HCT116 (cell line): Measurements from ENCODE around the gene ATP2B1. TPM values are rescaled to one million over a fixed set of nuclear protein-coding genes. Genes with fewer than 3 reads are reported as not detected.

Source experiments
- ATAC-seq: fragments of 200-7000 bp; cut with Tn5 transposase; 2 replicates; pipeline ENCODE4 v1.9.1; 2020; ENCODE audit warnings: mild to moderate bottlenecking, moderate library complexity
- BruUV-seq: library from RNA; stranded (reverse); fragments of 400-500 nt; replicated peaks from 2 replicates; lab custom pipeline; 2021; lab: Mats Ljungman, UMichigan
- CTCF ChIA-PET: fragments of 300-600 bp; sonication (Branson Sonifier 250); formaldehyde crosslinking; loops from one replicate; lab custom pipeline; 2021; ENCODE audit warnings: antibody characterized with exemption; lab: Charles Lee
- POLR2A ChIA-PET: fragments of 300-600, 350-600 bp; sonication (Branson Sonifier 250); formaldehyde crosslinking; loops from one replicate; lab custom pipeline; 2021; ENCODE audit warnings: antibody characterized with exemption; lab: Charles Lee
- RAD21 ChIA-PET, 2 experiments: fragments of 300-600 bp; sonication (Branson Sonifier 250); formaldehyde crosslinking; loops; one replicate each; lab custom pipeline; 2023; ENCODE audit warnings: low total read pairs in 2 of 2; ENCODE audit not compliant: uncharacterized antibody in 2 of 2, unreplicated experiment in 2 of 2, low non-redundant PET in 1 of 2; lab: Charles Lee
- DNase-seq: peaks from one replicate; pipeline ENCODE4 v3.0.0-alpha.2; 2010; ENCODE audit warnings: low read depth, low spot score
- H2AFZ ChIP-seq: fragments of 200-600 bp; shearing (Covaris generic), sonication (generic); 2 replicates; pipeline ENCODE4 v1.6.1; 2017; ENCODE audit warnings: low read depth, mixed run types, mixed read lengths, antibody characterized with exemption, low read length; ENCODE audit not compliant: poor library complexity, severe bottlenecking
- H3K27ac ChIP-seq: 2 replicates; pipeline ENCODE4 v1.5.1; 2012; ENCODE audit warnings: low read depth, low read length
- H3K27me3 ChIP-seq: fragments of 200-600 bp; sonication (generic); 2 replicates; pipeline ENCODE4 v1.6.1; 2016; ENCODE audit warnings: mixed run types, low read length, mixed read lengths; ENCODE audit not compliant: insufficient read depth
- H3K36me3 ChIP-seq, 2 experiments: fragments of 200-500 bp in 1 of 2; fragments of 200-600 bp in 1 of 2; sonication (Bioruptor generic) in 1 of 2; sonication (generic) in 1 of 2; 2 replicates each; pipeline versions ENCODE4 v1.5.1 to v1.6.1; 2014 to 2016; ENCODE audit warnings: low read length in 2 of 2, inconsistent platforms in 1 of 2, mixed read lengths in 1 of 2, mixed run types in 1 of 2; ENCODE audit not compliant: insufficient read depth in 2 of 2, control insufficient read depth in 1 of 2
- H3K4me1 ChIP-seq, 2 experiments: fragments of 200-600 bp in 1 of 2; sonication (generic) in 1 of 2; 2 replicates each; pipeline versions ENCODE4 v1.5.1 to v1.6.1; 2012 to 2017; ENCODE audit warnings: low read length in 2 of 2, inconsistent platforms in 1 of 2, mild to moderate bottlenecking in 1 of 2, mixed read lengths in 1 of 2, mixed run types in 1 of 2, moderate library complexity in 1 of 2; ENCODE audit not compliant: insufficient read depth in 2 of 2, control insufficient read depth in 1 of 2
- H3K4me2 ChIP-seq: fragments of 200-600 bp; sonication (generic); 2 replicates; pipeline ENCODE4 v1.6.1; 2017; ENCODE audit warnings: mixed run types, low read length, mixed read lengths
- H3K4me3 ChIP-seq, 2 experiments: fragments of 200-600 bp in 1 of 2; sonication (generic) in 1 of 2; replicated peaks in 1 of 2; 2 replicates each; pipeline ENCODE4 v1.5.1; 2011 to 2016; ENCODE audit warnings: low read length in 2 of 2, control low read depth in 1 of 2, low read depth in 1 of 2, mild to moderate bottlenecking in 1 of 2, mixed read lengths in 1 of 2, mixed run types in 1 of 2
- H3K79me2 ChIP-seq: fragments of 200-600 bp; sonication (generic); 2 replicates; pipeline ENCODE4 v1.6.1; 2017; ENCODE audit warnings: mild to moderate bottlenecking, mixed run types, low read length, moderate library complexity, mixed read lengths; ENCODE audit not compliant: insufficient read depth
- H3K9ac ChIP-seq: fragments of 200-600 bp; sonication (generic); 2 replicates; pipeline ENCODE4 v1.6.1; 2016; ENCODE audit warnings: low read length, mixed read lengths
- H3K9me2 ChIP-seq: fragments of 200-600 bp; sonication (generic), shearing (Covaris generic); 2 replicates; pipeline ENCODE4 v1.6.1; 2017; ENCODE audit warnings: mixed run types, mild to moderate bottlenecking, moderate library complexity; ENCODE audit not compliant: insufficient read depth
- H3K9me3 ChIP-seq, 2 experiments: fragments of 200-500 bp in 1 of 2; fragments of 200-600 bp in 1 of 2; sonication (Bioruptor generic) in 1 of 2; sonication (generic) in 1 of 2; 2 replicates each; pipeline ENCODE4 v1.6.1; 2014 to 2017; ENCODE audit warnings: low read length in 2 of 2, mixed read lengths in 2 of 2, inconsistent platforms in 1 of 2, low read depth in 1 of 2, mild to moderate bottlenecking in 1 of 2, mixed run types in 1 of 2, moderate library complexity in 1 of 2; ENCODE audit not compliant: control insufficient read depth in 1 of 2, insufficient read depth in 1 of 2
- H4K20me1 ChIP-seq: fragments of 200-600 bp; sonication (generic), shearing (Covaris generic); 2 replicates; pipeline ENCODE4 v1.6.1; 2017; ENCODE audit warnings: mixed run types, mild to moderate bottlenecking, moderate library complexity; ENCODE audit not compliant: insufficient read depth
- CBX3 ChIP-seq: IDR thresholded peaks from 2 replicates; pipeline ENCODE4 v1.6.1; 2012; ENCODE audit warnings: low read depth
- EGR1 ChIP-seq: IDR thresholded peaks from 2 replicates; pipeline ENCODE4 v1.6.1; 2012; ENCODE audit warnings: low read depth
- ELF1 ChIP-seq: IDR thresholded peaks from 2 replicates; pipeline ENCODE4 v1.6.1; 2012; ENCODE audit warnings: low read depth, borderline replicate concordance
- EZH2phosphoT487 ChIP-seq: fragments of 200-600 bp; IDR thresholded peaks from 2 replicates; pipeline ENCODE4 v1.6.1; 2018; ENCODE audit warnings: antibody characterized with exemption, borderline replicate concordance
- FOSL1 ChIP-seq: IDR thresholded peaks from 2 replicates; pipeline ENCODE4 v1.6.1; 2012; ENCODE audit warnings: low read depth
- POLR2A ChIP-seq: IDR thresholded peaks from 2 replicates; pipeline ENCODE4 v1.7.0; 2011; ENCODE audit warnings: borderline replicate concordance; ENCODE audit not compliant: insufficient read depth, insufficient read length; ENCODE audit errors: extremely low read depth
- POLR2AphosphoS5 ChIP-seq: IDR thresholded peaks from 2 replicates; pipeline ENCODE4 v1.6.1; 2011; ENCODE audit warnings: mild to moderate bottlenecking, low read depth, low read length, moderate library complexity
- RAD21 ChIP-seq: IDR thresholded peaks from 2 replicates; pipeline ENCODE4 v1.6.1; 2012; ENCODE audit warnings: low read depth, mild to moderate bottlenecking
- SIN3A ChIP-seq: IDR thresholded peaks from 2 replicates; pipeline ENCODE4 v1.6.1; 2012; ENCODE audit warnings: low read depth
- YY1 ChIP-seq: IDR thresholded peaks from 2 replicates; pipeline ENCODE4 v1.6.1; 2011; ENCODE audit warnings: low read length, low read depth, moderate library complexity, mild to moderate bottlenecking; ENCODE audit not compliant: insufficient replicate concordance; ENCODE audit errors: extremely low read depth
- ZFX ChIP-seq: fragments of 450-650 bp; IDR thresholded peaks from 2 replicates; pipeline ENCODE4 v1.6.1; 2017
- ZNF274 ChIP-seq: fragments of 200-500 bp; sonication (Bioruptor generic); IDR thresholded peaks from 2 replicates; pipeline ENCODE4 v1.6.1; 2014; ENCODE audit warnings: mild to moderate bottlenecking, low read depth, low read length, inconsistent platforms
- intact Hi-C: fragments of 100-400 bp; cut with micrococcal nuclease; formaldehyde crosslinking; loops from 2 replicates; pipeline ENCODE4 v1.10.0; 2022
- total RNA-seq: library from RNA; stranded (reverse); gene quantifications from one replicate; pipeline ENCODE4 v1.2.1, GENCODE V29; 2021; ENCODE audit not compliant: unreplicated experiment
- TF ChIP-seq, protein P1 (sequence below): IDR thresholded peaks from 2 replicates; pipeline ENCODE4 v1.6.1; 2012
- TF ChIP-seq, protein P2 (sequence below): IDR thresholded peaks from 2 replicates; pipeline ENCODE4 v1.6.1; 2012; ENCODE audit warnings: low read depth
- TF ChIP-seq, protein P3 (sequence below): IDR thresholded peaks from 2 replicates; pipeline ENCODE4 v1.6.1; 2012
- TF ChIP-seq, protein P4 (sequence below): IDR thresholded peaks from 2 replicates; pipeline ENCODE4 v1.6.1; 2011; ENCODE audit warnings: mild to moderate bottlenecking, low read length, moderate library complexity; ENCODE audit not compliant: insufficient replicate concordance; ENCODE audit errors: extremely low read depth

ATP2B1 gene
- total RNA-seq, 1 experiment from 2014 or later, result 62.4 TPM

DNA sequence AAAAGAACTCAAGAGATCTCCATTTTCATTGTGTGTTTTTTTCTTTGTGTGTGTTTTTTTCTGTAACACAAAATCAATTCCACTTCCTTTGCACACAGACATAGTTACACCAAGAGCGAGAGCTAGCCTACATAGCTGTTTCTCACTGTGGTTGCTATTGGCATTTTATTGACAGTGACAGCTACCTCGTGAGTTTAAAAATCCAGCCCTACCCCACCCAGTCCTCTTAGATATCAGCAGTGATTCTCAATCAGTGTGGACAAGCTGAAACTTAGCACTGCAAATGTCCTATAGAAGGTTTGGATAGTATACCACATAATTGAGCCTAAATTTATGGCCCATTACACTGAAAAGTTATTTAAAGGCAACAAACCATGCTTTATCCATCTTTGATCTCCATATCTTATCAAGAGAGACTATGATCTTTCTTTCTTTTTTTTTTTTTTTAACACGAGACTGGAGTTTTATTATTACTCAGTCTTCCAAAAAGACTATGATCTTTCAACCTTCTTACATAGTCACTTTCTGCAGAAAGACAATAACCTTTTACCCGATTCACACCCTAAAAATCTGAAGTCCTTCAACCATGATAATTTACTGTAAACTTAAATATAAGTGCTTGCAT lies 46.8 kb downstream of the ATP2B1 start:
- TF ChIP-seq FOSL1, result no peak
- TF ChIP-seq POLR2AphosphoS5, result no peak
- TF ChIP-seq SIN3A, result no peak
- TF ChIP-seq, protein P1, sequence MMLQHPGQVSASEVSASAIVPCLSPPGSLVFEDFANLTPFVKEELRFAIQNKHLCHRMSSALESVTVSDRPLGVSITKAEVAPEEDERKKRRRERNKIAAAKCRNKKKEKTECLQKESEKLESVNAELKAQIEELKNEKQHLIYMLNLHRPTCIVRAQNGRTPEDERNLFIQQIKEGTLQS, result no peak
- no peak for TF ChIP-seq EZH2phosphoT487
- no peak for TF ChIP-seq ZNF274
- no peak for TF ChIP-seq EGR1
- no peak for TF ChIP-seq POLR2A
- TF ChIP-seq, protein P2, sequence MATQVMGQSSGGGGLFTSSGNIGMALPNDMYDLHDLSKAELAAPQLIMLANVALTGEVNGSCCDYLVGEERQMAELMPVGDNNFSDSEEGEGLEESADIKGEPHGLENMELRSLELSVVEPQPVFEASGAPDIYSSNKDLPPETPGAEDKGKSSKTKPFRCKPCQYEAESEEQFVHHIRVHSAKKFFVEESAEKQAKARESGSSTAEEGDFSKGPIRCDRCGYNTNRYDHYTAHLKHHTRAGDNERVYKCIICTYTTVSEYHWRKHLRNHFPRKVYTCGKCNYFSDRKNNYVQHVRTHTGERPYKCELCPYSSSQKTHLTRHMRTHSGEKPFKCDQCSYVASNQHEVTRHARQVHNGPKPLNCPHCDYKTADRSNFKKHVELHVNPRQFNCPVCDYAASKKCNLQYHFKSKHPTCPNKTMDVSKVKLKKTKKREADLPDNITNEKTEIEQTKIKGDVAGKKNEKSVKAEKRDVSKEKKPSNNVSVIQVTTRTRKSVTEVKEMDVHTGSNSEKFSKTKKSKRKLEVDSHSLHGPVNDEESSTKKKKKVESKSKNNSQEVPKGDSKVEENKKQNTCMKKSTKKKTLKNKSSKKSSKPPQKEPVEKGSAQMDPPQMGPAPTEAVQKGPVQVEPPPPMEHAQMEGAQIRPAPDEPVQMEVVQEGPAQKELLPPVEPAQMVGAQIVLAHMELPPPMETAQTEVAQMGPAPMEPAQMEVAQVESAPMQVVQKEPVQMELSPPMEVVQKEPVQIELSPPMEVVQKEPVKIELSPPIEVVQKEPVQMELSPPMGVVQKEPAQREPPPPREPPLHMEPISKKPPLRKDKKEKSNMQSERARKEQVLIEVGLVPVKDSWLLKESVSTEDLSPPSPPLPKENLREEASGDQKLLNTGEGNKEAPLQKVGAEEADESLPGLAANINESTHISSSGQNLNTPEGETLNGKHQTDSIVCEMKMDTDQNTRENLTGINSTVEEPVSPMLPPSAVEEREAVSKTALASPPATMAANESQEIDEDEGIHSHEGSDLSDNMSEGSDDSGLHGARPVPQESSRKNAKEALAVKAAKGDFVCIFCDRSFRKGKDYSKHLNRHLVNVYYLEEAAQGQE, result no peak
- no peak for TF ChIP-seq ELF1
- no peak for TF ChIP-seq YY1
- TF ChIP-seq RAD21, result no peak
- no peak for TF ChIP-seq CBX3
- TF ChIP-seq, protein P3, sequence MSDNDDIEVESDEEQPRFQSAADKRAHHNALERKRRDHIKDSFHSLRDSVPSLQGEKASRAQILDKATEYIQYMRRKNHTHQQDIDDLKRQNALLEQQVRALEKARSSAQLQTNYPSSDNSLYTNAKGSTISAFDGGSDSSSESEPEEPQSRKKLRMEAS, result no peak
- TF ChIP-seq, protein P4, sequence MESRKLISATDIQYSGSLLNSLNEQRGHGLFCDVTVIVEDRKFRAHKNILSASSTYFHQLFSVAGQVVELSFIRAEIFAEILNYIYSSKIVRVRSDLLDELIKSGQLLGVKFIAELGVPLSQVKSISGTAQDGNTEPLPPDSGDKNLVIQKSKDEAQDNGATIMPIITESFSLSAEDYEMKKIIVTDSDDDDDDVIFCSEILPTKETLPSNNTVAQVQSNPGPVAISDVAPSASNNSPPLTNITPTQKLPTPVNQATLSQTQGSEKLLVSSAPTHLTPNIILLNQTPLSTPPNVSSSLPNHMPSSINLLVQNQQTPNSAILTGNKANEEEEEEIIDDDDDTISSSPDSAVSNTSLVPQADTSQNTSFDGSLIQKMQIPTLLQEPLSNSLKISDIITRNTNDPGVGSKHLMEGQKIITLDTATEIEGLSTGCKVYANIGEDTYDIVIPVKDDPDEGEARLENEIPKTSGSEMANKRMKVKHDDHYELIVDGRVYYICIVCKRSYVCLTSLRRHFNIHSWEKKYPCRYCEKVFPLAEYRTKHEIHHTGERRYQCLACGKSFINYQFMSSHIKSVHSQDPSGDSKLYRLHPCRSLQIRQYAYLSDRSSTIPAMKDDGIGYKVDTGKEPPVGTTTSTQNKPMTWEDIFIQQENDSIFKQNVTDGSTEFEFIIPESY, result no peak
- no peak for TF ChIP-seq ZFX
- ATAC-seq, result no peak
- no TSS peak for BruUV-seq

More for the DNA sequence above, 46.8 kb downstream of the ATP2B1 start:
- H2AFZ ChIP-seq, result no peak overlapping the region
- ChIA-PET RAD21 (no interaction called here), POLR2A (no interaction called here), CTCF (no interaction called here)
- DNase-seq, result no peak
- H3K4me2 ChIP-seq, result no peak overlapping the region
- no peaks in the 10 kb centered on the region for H3K36me3 ChIP-seq
- no peaks in the 10 kb centered on the region for H3K9me3 ChIP-seq
- H3K4me3 ChIP-seq, result no peak overlapping the region
- H3K9ac ChIP-seq, result no peak overlapping the region
- no peak overlapping the region for H3K27ac ChIP-seq
- intact Hi-C loops, result no loop called here
- no peaks in the 10 kb centered on the region for H3K9me2 ChIP-seq
- H3K79me2 ChIP-seq, result peaks cover 85% of the 10 kb centered on the region
- no peaks in the 10 kb centered on the region for H3K27me3 ChIP-seq
- H4K20me1 ChIP-seq, result peaks cover 14% of the 10 kb centered on the region; the same call in 1 of the 2 replicates
- H3K4me1 ChIP-seq, result peaks cover 0 to 7% of the 10 kb centered on the region in 2 experiments; a peak in 2 of 4 replicates
